ENCODE measurements around the gene KIAA1210. TPM values are rescaled to one million over a fixed set of nuclear protein-coding genes. Genes with fewer than 3 reads are reported as not detected.

Gene KIAA1210
- not detected in 2 replicates for total RNA-seq
- not detected for polyA plus RNA-seq (2012)

GRCh38 chrX:119127650-119128049 is at the start of gene KIAA1210:
Gene KIAA1210, minus strand, starts transcription at chrX:119127812. Its CDS starts 4,170 bp downstream, at chrX:119123642.
- DNase-seq (ENCODE audit: low read depth) = no peak

- DNase-seq (ENCODE audit: low read depth) = no peak
Observed at GRCh38 chrX:119177278-119177677, 49.7 kb upstream of the KIAA1210 start.

- no peak for DNase-seq (ENCODE audit: low read depth)
Observed at GRCh38 chrX:119174900-119175299, 47.3 kb upstream of the KIAA1210 start.

DNA sequence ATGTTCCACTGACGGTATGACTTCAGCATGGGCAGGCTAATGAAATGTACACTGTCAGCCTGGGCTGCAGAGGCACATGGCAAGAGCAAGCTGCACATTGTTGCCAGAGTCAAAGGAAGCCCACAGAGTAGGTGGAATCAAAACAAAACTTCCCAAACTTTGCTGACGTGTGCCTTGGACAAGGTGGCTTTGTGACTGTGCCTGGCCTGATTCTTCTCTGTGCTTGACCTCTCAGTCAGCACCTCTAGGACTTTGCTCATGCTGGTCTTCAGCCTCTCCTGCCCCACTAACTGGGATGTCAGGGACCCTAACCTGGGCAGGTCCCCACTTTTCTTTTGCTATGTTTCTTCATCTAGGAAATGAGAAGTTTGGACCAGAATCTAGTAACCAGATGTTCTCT is 40.5 kb upstream of the KIAA1210 start:
- no peak for DNase-seq (ENCODE audit: low read depth)

- no peak for DNase-seq (ENCODE audit: low read depth)
Observed at GRCh38 chrX:119158226-119158625, 30.6 kb upstream of the KIAA1210 start.

DNA sequence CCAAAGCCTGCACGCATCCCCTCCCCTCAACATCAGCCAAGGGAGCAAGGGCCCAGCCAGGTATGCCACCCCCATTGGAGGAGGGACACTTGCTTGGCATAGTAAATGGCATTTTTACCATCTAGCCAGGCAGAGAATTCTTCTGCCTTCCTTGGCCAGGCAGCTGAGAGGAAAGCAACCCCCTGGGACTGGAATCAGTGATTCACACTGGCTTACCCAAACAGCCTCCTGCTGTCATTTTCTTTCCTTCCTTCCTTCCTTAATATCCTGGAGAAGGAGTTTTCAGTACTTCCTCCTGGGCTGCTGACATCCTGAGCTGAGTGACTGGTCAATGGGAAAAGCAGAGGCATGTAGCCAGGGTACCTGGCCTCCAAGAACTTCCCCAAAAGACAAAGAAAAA is 28.6 kb upstream of the KIAA1210 start:
- no peak for DNase-seq (ENCODE audit: low read depth)

DNA sequence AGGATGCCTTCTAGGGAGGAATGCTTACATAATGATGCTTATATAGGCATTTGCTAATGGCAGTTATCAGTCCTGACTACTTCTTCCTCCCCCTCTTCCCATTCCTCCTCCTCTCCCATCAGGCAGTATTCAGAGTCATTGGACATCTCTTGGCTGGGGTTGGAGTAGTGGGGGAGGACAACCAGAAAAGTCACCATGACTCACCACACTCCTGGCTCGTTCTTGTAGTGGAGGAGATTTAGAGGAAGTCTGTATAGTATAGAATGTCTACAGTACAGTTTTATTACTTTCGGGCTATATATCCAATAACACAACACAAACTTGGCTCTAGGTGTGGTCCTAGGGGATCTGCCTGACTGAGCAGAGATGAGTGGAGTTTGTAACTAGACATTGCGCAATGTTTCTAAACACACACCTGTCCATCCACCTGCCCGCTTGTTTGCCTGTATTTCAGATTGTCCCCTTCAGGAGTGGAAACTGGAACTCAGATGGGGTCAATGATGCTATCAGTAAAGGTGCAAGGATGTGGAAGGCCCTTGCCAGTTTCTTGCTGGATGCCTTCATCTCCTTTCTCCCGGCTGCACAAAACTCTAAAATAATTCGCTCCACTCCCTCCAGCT is 27.9 kb upstream of the KIAA1210 start:
- DNase-seq (ENCODE audit: low read depth) = no peak

DNA sequence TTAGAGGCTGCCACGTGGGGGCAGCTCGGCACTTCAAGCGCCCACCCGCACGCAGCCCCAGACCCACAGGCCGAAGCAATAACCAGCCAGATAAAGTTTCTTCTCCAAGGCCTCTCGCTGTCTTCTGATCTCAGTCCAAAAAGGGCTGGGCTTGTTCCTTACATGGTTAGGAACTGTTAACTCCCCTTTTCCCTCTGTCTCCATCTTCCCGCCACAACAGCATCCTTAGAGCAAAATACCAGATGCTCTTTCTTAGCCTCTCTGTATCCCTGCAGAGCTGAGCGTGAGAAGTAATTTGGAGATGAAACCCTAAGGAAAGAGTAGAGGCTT is 23.4 kb upstream of the KIAA1210 start:
- DNase-seq (ENCODE audit: low read depth) = no peak

- peak; percentile 2 for DNase-seq (ENCODE audit: low read depth)
Observed at GRCh38 chrX:119150163-119151050, 22.8 kb upstream of the KIAA1210 start.

DNA sequence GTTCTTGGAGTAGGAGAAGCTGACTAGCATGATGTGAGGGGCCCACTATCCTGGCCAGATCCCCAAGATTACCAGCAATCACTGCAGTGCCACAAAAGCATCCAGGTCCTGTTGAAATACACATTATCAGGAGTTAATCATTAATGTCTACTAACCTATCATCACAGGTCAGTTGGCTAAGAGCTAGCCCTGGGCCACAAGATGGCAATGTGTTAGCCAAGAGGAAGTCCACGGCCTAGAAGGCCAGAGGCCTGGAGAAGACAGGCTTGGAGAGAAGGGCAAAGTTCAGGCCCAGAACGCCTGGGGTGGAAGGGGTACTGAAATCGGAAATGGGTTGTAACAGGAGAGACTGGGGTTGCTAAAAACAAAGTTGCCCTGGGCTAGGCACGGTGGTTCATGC is 19.9 kb upstream of the KIAA1210 start:
- no peak for DNase-seq (ENCODE audit: low read depth)

- DNase-seq (ENCODE audit: low read depth) = peak; percentile 14
Observed at GRCh38 chrX:119145241-119145653, 17.6 kb upstream of the KIAA1210 start.

DNA sequence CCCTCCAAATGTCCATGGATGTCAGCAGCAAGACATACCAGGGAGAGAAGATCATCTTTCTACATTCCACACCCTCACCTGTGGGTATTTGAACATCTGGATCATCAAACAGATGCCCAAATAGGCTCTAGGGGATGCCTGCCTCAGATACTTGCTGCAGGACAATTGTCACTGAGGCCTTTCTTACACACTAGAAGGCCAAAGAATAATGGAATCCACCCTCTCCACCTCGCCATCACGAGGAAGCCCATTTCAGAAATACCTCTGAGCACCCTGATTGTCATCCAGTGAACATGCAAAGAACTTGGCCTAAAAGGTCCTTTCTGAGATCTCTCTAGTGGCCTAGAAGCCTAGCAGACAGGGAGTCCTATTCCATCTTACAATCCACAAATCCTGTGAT is 6.9 kb upstream of the KIAA1210 start:
- DNase-seq (ENCODE audit: low read depth) = no peak

DNA sequence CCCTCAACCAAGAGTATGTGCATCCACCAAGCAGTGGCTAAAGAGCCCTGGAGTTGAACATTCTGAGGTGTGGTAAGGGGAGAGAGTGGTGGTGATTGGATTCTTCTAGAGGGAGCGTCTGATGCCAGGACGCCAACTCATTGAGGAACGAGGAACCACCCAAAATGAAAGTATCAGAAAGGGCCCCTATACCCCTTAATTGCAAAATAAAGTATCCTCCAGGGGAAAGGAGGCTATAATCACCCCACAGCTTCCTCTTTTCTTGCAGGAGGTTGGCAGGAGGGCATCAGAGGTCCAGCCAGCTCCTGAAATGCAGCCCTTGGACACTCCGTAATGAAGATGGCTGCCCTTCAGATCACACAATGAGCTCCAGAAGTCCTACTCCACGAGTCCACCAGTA is 5.3 kb upstream of the KIAA1210 start:
- no peak for DNase-seq (ENCODE audit: low read depth)

DNA sequence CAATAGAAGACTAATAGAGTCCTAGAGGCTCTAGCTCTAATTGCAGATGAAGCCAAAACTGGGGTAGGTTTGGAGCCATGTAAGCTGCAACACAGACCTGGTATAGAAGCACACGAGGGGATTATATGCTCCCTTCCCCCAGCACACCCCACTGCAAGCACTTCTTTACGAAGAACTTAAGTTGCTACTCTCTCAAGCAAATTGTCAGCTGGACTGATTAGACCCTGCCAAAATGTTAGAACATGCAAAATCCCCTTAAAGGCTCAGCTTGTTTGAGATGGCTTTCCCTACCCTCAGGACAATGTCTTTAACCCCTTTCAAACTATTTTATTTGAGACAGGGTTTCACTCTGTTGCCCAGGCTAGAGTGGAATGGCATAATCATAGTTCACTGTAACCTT is 4.7 kb upstream of the KIAA1210 start:
- no peak for DNase-seq (ENCODE audit: low read depth)

DNA sequence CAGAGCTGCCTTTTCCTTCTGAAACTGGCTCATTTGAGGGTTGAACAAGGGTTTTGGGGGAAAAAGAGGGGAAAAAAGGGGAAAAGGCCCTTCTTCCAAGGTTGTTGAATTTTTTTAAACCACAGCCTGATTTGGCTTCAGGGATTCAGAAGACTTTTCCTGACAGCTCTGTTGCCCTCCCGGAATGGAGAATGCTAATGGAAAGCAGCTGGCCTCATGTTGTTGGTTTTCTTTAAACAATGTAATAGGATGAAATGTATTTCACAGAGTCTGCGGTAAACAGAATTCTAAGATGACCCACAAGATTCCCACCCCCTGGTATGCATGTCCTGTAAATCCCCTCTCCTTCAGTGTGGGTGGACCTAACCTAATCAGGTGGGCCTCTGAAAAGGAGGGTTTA is 3.3 kb upstream of the KIAA1210 start:
- no peak for DNase-seq (ENCODE audit: low read depth)

- peak; percentile 15 for DNase-seq (ENCODE audit: low read depth)
Observed at GRCh38 chrX:119121341-119121740, 6.3 kb downstream of the KIAA1210 start.

DNA sequence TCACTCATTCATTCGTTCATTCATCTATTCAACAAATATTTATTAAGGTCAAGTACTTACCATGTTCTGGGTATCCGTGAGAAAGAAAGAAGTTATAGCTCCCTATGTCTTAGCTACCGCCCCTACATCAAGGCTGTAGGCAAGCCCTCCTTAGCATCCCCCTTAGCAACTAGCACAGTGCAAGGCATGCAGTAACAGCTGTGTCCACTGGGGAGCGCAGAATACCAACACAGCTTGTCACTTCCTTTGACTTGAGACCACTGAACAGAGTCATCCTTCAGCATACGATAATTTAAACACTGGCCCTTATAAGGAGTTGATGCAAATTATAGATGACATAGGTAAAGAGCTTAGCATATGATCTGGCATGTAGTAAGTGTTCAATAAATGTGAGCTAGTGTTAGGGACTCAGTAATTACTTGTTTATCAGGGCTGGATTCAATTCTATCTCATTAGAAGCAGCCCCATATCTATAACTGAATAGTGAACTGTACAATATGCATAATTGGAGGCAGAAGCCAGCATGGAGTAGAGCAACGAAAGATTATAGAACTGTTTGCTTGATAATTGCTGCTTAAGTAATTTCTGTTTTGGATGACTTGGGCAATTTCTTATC is 8.7 kb downstream of the KIAA1210 start:
- peak; percentile 36 for DNase-seq (ENCODE audit: low read depth)

GRCh38 chrX:119107206-119107605 is 20.4 kb downstream of the KIAA1210 start:
- DNase-seq (ENCODE audit: low read depth) = no peak

DNA sequence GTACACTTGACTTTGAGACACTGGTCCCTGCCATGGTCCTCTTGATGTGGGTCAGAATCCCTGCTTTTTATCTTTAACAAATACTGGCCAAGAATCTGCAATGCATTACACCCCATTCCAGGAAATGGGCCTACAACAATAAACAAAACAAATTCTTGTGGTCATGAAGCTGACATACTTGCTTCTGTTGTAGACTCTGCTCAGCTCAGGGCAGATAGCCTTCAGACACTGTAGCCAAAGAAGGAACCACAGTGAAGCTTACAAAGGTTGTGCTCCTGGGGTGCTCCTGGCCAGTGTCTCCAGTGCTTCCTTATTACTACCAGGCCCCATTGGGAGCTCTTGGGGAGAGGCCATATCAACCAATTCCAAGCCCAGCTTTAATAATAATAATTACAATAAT is 21.8 kb downstream of the KIAA1210 start:
- no peak for DNase-seq (ENCODE audit: low read depth)

- DNase-seq (ENCODE audit: low read depth) = no peak
Observed at GRCh38 chrX:119101168-119101567, 26.4 kb downstream of the KIAA1210 start.

DNA sequence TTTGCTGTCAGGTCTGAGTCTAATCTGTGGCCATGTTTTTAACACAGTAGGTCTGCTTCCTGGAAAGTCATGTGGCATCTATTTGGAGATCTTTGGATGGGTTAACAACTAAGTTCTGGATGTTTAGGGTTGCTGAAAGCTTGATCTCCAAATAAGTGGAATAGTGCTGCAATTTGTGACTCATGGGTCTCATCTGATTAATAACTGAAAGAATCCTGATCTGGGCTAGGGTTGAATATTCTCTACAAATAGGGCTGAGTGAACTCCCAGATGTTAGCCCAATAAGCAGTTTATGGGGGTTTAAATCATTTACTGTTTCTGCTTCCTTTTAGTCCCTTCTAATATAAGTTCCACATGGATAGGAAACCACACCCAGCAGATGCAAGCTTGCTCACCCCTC is 31.7 kb downstream of the KIAA1210 start:
- no peak for DNase-seq (ENCODE audit: low read depth)

DNA sequence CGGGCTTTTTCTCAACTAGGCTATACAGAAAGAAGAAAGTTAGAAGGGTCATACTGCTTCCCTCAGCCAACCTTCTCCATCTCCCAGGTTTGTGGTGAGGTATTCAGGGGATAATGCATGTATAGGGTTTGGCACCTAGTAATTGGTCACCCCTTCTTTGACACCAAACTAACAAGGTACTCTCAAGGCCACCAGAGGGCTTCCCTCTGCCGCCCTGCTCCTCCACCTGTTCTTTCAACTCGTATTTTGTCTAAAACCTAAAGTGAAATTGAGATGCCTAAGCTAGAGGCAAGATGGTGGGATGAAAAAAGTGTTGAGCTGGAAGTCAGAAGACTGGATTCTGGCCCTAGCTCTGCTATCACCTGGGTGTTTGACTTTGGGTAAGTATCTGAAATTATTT is 32.8 kb downstream of the KIAA1210 start:
- no peak for DNase-seq (ENCODE audit: low read depth)
